Right ventricle myocardium inferior (tissue), 1 donor: ENCODE data around the gene DOCK1. TPM values are rescaled to one million over a fixed set of nuclear protein-coding genes. Genes with fewer than 3 reads are reported as not detected.

Source experiments
- ATAC-seq: fragments of 200-7000 bp; cut with Tn5 transposase; one replicate; pipeline ENCODE4 v1.9.1; 2020; ENCODE audit warnings: mild to moderate bottlenecking, moderate library complexity
- DNase-seq: peaks from one replicate; pipeline ENCODE4 v3.0.0; 2021; ENCODE audit errors: missing footprints
- intact Hi-C: fragments of 100-400 bp; cut with DNase I; formaldehyde crosslinking; loops from one replicate; pipeline ENCODE4 v1.11.0; 2022
- total RNA-seq: library from RNA; stranded (reverse); fragmentation: NEBNext Ultra II Directional; extraction: Animal tissue kit (Norgen Biotek cat#: 25700); gene quantifications from one replicate; pipeline ENCODE4 v1.2.1, GENCODE V29; 2021
- donor health status: DM: no; HTN: yes; CAD: no; lungs with severe emphysema.

DOCK1 gene
- total RNA-seq, 1 donor from 2014 or later: 16.8 TPM

DNA sequence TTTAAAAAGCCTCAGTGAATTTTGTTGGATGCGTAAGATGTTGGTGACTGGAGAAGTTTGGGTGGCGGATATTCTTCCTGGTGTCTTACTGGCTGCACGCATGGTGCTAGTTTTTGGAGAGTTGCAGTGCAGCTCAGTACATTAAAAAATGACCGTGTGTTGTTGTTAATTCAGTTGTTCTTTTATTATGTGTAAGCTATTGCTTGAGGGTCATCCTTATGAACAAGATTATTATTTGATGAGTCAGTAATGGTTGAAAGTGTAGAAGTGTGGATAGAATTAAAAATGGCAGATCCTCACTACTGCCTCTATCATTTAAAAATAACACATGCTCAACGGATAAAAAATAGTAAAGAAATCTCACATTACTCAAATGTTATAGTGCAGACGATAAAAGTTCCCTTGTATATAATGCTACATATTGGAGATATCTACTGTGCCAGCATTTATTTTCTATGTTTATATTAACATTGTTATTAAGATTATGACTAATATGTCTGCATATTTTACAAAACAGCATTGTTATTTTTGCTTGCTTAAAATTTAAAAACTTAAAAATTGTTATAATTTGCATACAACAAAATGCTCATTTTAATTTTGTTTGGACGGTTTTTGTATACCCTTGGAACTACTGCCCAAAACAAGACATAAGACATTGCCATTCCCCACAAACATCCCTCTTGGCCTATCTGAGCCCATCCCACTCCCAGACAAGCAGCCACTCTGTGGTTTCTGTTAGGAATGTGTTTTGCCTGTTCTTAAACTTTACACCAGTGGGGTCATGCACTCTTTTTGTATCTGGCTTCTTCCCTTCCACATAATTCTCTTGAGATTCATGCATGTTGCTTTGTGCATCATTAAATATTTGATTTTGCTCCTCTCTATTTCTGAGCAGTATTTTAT, 142.0 kb downstream of the DOCK1 start:
- intact Hi-C loops: no loop called here

DNA sequence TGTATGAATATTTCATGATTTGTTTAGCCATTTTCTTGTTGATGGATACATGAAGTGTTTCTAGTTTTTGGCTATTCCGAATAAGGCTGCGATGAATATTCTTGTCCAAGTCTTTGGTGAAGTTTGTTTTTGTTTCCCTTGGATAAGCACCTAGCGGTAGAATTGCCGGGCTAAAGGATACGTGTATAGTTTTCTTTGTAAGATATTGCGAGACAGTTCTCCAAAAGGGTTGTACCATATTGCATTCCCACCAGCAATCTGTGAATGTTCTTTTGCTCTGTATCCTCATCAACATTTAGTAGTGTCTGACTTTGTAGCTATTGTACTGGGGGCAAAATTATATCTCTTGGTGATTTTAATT, 142.6 kb downstream of the DOCK1 start:
- no peak for DNase-seq
- no peak for ATAC-seq
- intact Hi-C loops: no loop called here

More for the DNA sequence above, 142.0 kb downstream of the DOCK1 start:
- DNase-seq (no peak), ATAC-seq (no peak)

DNA sequence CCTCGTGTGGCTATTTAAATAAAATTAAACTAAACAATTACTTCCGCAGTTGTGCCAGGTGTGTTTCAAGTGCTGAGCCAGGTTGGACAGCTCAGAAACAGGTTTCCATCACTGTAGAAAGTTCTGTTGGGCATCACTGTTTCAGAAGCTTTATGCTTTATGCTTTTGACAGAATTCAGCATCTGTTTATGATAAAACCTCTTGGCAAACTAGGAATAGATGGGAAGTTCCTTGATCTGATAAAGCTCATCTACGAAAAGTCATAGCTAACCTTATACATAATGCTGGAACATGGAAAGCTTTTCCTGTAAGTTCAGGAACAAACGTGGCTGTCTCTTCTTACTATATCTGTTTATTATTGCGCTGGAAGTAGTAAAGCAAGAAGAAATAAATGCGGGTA, 143.4 kb downstream of the DOCK1 start:
- DNase-seq: no peak
- intact Hi-C loops: no loop called here

DNA sequence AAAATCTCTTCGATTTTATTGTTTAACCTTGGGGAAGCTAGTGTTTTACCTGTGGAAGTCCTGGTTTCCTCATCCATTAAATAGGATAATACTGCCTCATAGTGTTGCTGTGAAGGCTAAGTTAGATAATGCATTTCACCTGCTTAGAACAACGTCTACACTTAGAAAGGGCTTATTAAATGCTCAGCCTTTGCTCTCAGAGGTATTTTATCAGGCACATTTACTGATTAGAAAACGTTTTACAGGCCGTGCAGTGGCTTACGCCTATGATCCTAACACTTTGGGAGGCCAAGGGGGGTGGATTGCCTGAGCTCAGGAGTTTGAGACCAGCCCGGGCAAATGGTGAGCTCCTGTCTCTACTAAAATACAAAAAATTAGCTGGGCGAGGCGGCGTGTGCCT, 146.8 kb downstream of the DOCK1 start:
- DNase-seq: no peak
- no peak for ATAC-seq
- intact Hi-C loops: no loop called here

More for the DNA sequence above, 143.4 kb downstream of the DOCK1 start:
- no peak for ATAC-seq

DNA sequence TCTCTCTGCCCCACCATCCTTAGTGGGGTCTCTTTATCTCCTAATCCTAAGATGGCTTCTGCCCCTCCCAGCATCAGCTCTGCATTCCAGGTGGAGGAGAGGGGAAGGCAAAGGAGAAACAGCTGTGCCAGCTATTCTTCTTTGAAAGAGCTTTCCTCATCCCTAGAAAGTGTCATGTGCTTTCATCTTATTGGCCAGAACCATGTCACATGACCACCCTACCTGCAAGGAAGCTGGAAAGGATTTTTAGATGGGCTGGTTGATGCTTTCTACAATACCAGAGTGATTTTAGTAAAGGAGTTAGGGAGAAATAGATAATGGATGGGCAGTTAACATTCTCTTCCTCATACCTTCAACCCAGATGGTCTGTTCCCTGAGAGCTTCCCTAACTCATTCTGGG, 150.0 kb downstream of the DOCK1 start:
- intact Hi-C loops: no loop called here
- ATAC-seq (no peak), DNase-seq (no peak)

DNA sequence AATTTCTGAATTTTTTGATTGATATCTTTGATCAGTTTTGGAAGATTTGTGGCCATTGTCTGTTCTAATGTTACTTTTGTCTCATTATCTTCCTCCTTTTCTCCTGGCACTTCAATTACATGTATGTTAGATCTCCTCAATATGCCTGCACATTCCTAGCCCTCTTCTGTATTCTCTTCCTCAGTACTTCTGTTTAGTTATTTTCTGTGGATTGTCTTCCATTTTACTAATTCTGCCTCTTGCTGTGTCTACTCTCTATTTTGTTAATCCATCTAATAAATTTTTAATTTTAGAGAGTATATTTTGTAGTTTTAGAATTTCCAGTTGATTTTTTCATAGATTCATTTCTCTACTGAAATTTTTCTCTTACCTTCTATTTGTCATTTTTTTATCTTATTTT, 154.1 kb downstream of the DOCK1 start:
- intact Hi-C loops: no loop called here
- no peak for DNase-seq
- ATAC-seq: no peak

DNA sequence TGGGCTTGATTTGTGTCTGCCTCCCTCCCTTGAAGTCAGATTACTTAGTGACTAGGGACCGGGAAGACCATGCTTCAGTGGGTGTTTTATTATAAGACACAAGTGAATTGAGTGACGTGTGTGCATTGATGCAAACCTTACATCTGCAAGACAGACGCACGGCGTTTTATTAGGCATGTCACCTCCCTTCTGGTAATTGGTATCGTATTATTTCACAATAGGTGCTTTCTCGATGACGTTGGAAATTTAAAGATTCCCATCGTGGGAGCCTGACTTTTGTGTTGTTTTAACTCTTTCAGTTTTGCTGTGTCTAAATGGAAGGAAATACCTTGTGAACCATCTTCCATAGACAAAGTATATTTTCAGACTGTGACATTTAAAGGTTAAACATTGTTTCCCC, 158.5 kb downstream of the DOCK1 start:
- intact Hi-C loops: no loop called here
- DNase-seq: no peak
- no peak for ATAC-seq

DNA sequence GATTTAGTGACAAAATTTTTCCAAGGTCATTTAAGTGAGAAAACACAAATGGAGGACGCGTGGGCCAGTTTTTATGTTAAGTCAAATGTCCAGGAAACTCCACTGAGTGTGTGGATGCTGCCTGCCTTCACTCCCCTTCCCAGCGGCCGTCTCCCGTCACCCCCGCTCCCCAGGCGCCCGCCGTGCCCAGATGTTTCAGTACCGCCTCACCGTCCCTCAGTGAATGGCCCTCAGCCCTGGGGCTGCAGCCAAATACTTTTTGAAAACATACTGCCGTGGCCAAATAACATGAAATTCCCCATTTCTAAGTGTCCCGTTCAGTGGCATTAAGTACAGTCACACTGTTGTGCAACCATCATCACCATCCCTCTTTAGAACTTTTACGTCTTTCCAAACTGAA, 159.2 kb downstream of the DOCK1 start:
- intact Hi-C loops: no loop called here
- no peak for ATAC-seq
- no peak for DNase-seq

DNA sequence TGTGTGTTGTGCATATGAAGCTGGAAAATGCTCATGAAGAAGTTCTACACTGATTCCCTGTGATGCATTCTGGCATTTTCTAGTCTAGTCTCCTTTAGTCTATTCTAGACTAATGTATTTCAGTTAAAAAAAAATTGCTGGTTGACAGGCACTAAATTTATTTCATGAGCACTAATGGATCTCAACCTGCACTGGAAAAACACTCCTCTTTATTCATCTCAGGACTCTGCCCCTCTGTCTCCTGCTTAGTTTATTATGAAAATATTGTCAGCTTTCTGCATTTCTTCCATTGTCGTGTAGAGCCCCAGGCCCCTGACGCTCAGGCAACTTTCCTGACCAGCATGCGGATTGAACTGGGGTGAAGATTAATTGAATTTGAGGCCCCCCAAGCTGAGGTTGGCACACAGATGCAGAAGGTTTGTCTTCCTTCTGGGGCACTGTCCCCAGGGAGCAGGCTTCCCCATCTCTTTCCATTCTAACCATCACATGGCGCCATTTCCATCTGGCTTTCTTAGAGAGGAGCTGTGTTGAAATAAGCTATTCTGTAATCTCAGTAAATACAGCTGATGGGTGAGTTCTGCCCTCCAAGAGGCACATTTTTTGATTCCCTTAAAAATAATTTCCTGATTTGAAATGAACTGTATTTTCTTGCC, 162.4 kb downstream of the DOCK1 start:
- intact Hi-C loops: no loop called here
- DNase-seq (no peak), ATAC-seq (no peak)

DNA sequence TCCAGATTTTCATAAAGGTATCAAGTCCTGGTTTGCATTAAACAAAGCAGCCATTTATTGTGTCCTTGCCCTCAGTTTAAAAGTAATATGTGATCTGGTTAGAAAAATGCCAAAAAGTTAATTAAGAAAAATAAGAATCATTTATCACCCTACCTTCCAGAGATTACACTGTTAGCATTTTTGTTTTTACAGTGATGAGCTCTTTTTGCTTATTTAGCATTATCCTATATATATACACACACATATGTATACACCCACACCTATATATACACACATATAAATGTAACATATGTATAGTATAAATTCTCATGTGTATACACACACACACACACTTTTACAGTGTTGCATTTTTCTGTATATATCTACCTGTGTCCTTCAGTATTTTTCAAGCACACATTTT, 163.3 kb downstream of the DOCK1 start:
- intact Hi-C loops: no loop called here
- no peak for ATAC-seq
- DNase-seq: no peak

DNA sequence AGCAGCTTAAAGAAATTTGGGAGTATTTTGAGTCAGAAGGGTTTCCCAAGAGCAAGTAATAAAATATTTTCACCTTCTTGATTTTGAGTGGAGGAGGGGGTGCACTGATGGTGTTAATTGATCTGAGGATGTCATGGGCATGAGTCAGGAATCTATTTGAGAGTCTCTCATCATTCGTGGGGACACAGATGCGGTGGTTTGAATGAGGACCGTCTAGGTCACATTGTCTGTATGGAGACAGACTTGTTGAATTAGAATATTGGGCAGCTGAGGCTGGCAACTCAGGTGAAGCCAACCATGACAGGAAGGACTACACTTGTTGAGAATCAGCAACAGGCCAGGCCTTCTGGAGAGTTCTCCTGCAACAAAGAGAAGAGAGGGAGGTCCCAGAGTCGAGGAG, 164.2 kb downstream of the DOCK1 start:
- intact Hi-C loops: no loop called here
- DNase-seq (no peak), ATAC-seq (no peak)

DNA sequence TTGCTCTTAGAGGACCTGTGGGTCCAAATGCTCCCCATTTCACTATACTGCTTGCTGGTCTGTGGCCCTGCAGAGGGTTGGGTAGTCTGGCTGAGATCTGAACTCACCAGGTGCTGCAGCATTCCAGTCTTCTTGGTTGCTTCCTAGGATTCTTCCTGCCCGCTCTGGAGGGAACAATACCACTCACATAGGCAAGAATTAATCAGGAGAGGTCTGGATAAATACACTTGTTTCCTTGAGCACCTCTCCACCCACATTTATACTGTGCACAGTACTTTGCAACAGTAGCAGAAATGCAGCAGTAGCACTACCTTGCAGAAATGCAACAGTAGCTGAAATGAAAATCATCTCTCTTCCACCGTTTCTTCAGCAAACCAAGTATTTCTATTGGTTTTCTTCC, 165.9 kb downstream of the DOCK1 start:
- DNase-seq (no peak), ATAC-seq (no peak)
- intact Hi-C loops: no loop called here

DNA sequence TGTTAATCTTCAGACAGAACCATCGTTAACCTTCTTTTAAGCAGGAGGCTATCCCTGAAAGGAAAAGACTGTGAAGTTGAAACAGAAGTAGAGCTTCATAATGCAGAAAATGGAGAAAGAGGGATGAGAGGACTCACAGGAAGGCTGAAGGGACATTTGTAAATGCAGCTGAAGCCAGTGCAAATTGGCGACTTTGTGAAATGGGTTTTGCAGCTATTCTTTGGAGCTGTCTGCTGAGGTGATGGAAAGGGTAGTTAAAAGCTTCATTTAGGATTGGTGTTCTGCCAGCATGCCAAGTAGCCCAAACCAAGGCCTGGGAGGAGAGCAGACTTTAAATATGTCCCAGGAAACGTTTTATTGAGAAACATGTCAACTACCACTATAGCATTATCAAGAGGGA, 168.4 kb downstream of the DOCK1 start:
- intact Hi-C loops: no loop called here
- ATAC-seq: no peak
- DNase-seq: no peak

DNA sequence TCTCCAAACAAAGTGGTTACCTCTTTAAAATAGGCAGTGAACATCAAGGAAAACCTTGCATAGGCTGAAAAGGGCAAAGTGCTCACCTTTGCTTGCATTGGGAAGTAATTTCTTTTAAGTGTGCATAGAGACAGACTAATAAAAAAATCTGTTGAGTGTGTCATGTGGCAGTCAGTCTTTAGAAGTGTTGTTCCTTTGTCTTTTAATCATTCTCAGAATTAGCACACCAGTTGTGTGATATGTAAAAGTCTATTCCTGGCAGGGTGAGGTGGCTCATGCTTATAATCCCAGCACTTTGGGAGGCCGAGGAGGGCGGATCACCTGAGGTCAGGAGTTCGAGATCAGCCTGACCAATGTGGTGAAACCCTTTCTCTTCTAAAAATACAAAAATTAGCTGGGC, 174.2 kb downstream of the DOCK1 start:
- DNase-seq (no peak), ATAC-seq (no peak)
- intact Hi-C loops: no loop called here

DNA sequence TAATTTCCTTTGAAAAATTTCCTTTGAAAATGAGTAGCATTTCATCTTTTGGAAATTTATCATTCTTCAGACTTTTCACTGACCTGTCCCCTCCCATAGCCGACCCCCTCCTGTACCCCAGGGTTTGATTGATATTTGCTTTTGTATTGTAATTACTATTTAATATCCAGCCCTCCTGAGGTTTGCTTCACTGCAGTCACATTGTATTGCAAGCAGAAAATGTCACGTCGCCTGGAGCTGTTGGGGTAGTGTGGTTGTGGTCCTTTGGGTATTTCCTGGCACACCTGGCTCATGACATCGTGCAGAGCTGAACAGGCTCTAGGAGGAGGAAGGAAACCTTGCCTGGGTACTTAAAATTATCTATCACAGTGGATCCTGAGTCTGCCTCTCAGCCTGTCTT, 175.1 kb downstream of the DOCK1 start:
- DNase-seq (no peak), ATAC-seq (no peak)
- intact Hi-C loops: no loop called here

DNA sequence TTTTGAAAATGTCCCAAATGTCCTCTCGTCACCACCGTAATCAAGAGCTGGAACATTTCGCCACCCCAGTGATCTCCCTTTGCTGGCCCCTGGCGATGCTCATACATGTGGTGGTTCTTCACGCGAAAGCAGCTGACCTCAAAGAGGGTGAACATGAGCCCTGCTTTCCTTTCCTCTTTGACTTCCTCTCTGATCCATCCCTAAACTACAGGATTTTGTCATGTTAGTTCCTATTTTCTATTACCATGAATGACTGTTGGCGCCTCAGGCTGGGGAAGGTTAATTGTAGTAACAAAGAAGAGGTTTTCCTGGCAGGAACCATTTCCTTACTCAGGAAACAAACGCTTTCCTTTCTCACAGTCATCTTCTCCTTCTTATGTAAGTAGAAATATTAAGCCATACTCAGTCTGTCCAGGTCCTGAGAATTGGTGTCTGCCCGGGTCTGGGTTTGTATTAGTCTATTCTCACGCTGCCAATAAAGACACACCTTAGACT, 176.7 kb downstream of the DOCK1 start:
- DNase-seq (no peak), ATAC-seq (no peak)

DNA sequence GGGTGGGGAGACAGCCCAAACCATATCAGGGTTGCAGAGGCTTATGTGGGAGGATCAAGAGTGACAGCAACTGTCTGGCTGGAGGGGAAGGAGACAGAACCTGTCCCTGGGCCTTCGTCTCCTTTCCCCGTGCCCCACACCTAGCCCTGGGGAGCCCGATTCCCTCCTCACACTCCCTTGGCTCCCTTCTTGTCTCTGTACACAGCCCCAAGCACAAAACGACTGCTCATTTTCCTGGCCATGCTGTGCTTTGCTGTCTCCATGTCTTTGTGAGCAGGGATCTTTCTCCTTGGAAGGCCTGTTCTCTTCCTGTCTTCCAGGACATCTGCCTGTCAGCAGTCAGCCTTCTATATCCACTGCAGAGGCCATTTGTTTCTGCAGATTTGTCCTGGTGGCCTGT, 177.4 kb downstream of the DOCK1 start:
- intact Hi-C loops: no loop called here
- DNase-seq (no peak), ATAC-seq (no peak)

More for the DNA sequence above, 176.7 kb downstream of the DOCK1 start:
- intact Hi-C loops: no loop called here

DNA sequence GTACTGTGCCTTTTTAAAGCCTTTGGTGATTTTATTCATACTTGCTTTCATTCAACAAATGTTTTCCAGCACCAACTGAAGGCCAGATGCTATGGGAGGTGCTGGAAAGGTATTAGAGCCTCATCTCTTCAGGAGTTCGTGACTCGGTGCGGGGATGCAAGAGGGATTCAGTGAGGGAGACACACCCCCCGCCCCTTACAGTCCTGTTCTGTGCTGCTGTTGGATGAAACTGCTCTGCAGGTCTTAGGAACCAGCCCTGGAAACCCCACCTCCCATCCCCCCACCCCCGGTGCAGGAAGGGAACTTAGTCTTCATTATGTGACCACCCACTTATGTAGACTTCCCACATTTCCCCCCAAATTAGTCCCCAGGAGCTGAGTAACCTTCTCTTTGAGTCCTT, 180.7 kb downstream of the DOCK1 start:
- intact Hi-C loops: no loop called here
- ATAC-seq (no peak), DNase-seq (no peak)

DNA sequence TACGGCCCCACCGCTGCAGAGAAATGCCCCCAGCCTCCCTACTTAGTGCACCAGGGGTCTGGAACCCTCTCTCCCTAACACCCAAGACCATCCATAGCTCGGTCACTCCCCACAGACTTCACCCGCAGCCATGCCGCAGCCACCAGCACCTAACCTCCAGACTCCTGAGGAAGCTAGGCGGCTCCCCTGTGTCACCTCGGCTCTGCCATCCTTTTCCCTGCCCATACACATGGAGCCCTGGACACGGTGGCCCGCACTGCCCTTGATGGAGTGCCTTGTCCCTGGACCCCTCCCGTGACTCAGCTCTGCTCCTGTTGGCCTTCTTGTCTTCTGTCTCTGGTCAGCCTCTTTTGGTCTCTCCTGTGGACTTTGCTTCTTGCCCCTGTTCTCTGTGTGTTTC, 183.7 kb downstream of the DOCK1 start:
- intact Hi-C loops: no loop called here
- DNase-seq (no peak), ATAC-seq (no peak)

DNA sequence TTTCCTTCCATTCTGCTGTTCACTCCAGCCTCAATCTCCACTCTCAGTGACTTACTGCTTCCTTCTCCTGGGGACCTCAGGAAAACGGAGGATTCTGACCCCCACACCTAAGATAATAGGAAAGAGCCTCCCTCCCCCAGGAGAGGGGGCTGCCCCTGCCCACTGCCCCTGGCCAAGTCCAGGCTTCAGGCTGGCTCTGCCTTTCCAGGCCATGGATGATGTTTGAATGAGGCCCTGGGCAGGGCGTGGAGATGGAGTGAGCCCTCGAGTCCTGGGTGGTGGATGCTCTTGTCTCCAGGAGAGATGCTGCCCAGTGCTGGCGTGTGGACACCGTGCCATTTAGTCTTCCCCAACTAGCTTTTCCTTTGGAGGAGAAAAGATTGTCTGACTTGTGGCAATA, 184.2 kb downstream of the DOCK1 start:
- ATAC-seq (no peak), DNase-seq (no peak)
- intact Hi-C loops: no loop called here
